ENCODE data around the gene VN1R2.

DNA sequence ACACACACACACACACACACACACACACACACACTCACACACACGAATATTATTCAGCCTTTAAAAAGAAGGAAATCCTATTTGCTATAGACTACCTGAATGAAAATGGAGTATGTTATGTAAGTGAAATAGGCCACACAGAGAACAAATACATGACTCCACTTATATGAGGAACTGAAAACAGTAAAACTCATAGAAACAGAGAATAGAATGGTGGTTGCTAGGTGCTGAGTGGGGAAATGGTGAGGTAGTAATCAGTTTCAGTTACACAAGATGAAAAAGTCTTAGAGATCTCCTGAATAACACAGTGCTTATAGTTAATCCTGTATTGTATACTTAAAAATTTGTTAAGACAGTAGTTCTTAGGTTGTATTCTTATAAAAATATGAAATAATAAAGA lies 11.6 kb upstream of the VN1R2 start:
- no peak for TF ChIP-seq POLR2A (IDR thresholded peaks at IDR 0.05)
- TF ChIP-seq, protein P1, sequence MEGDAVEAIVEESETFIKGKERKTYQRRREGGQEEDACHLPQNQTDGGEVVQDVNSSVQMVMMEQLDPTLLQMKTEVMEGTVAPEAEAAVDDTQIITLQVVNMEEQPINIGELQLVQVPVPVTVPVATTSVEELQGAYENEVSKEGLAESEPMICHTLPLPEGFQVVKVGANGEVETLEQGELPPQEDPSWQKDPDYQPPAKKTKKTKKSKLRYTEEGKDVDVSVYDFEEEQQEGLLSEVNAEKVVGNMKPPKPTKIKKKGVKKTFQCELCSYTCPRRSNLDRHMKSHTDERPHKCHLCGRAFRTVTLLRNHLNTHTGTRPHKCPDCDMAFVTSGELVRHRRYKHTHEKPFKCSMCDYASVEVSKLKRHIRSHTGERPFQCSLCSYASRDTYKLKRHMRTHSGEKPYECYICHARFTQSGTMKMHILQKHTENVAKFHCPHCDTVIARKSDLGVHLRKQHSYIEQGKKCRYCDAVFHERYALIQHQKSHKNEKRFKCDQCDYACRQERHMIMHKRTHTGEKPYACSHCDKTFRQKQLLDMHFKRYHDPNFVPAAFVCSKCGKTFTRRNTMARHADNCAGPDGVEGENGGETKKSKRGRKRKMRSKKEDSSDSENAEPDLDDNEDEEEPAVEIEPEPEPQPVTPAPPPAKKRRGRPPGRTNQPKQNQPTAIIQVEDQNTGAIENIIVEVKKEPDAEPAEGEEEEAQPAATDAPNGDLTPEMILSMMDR (IDR thresholded peaks at IDR 0.05), result no peak
- no peak for TF ChIP-seq POLR2AphosphoS5 (IDR thresholded peaks at IDR 0.05; ENCODE audit: insufficient read depth in 1 of 2, low read depth in 1 of 2)

All from vagina (tissue), 2 donors.